DLD1 (cell line): Measurements from ENCODE around the gene L1CAM.

Source experiments
- in situ Hi-C: cut with HindIII; loops from 2 replicates; pipeline ENCODE4 v1.10.0; 2017; ENCODE audit warnings: low sequenced_read_pairs

The L1CAM gene

GRCh38 chrX:153866302-153867019 lies 19.5 kb downstream of the L1CAM start:
- in situ Hi-C loops: no loop called here

- in situ Hi-C loops: no loop called here
Measured at GRCh38 chrX:153865685-153866084, 20.3 kb downstream of the L1CAM start.

GRCh38 chrX:153865321-153865580 lies 20.7 kb downstream of the L1CAM start:
- in situ Hi-C loops: no loop called here

GRCh38 chrX:153864561-153865320 lies 21.2 kb downstream of the L1CAM start:
- in situ Hi-C loops: no loop called here

- in situ Hi-C loops: no loop called here
Measured at GRCh38 chrX:153864101-153864500, 21.9 kb downstream of the L1CAM start.

- in situ Hi-C loops: no loop called here
Measured at GRCh38 chrX:153863251-153863991, 22.6 kb downstream of the L1CAM start.

GRCh38 chrX:153862369-153863250 lies 23.4 kb downstream of the L1CAM start:
- in situ Hi-C loops: no loop called here

- in situ Hi-C loops: no loop called here
Measured at GRCh38 chrX:153861733-153862310, 24.2 kb downstream of the L1CAM start.

GRCh38 chrX:153861151-153861550 lies 24.8 kb downstream of the L1CAM start:
- in situ Hi-C loops: no loop called here

GRCh38 chrX:153857348-153857903 lies 28.5 kb downstream of the L1CAM start:
- in situ Hi-C loops: no loop called here

GRCh38 chrX:153854702-153855101 lies 31.3 kb downstream of the L1CAM start:
- in situ Hi-C loops: no loop called here

- in situ Hi-C loops: no loop called here
Measured at GRCh38 chrX:153853902-153854267, 32.1 kb downstream of the L1CAM start.

- in situ Hi-C loops: no loop called here
Measured at GRCh38 chrX:153853180-153853901, 32.6 kb downstream of the L1CAM start.

GRCh38 chrX:153851981-153852380 lies 34.0 kb downstream of the L1CAM start:
- in situ Hi-C loops: no loop called here

- in situ Hi-C loops: no loop called here
Measured at GRCh38 chrX:153848325-153848724, 37.6 kb downstream of the L1CAM start.

GRCh38 chrX:153845842-153846241 lies 40.1 kb downstream of the L1CAM start:
- in situ Hi-C loops: no loop called here

- in situ Hi-C loops: no loop called here
Measured at GRCh38 chrX:153845195-153845594, 40.8 kb downstream of the L1CAM start.

GRCh38 chrX:153844509-153845082 lies 41.4 kb downstream of the L1CAM start:
- in situ Hi-C loops: no loop called here

GRCh38 chrX:153836921-153837320 lies 49.1 kb downstream of the L1CAM start:
- in situ Hi-C loops: no loop called here
